HS-5 (cell line): ENCODE results near the gene KLHL42.
A peak's percentile ranks its signal among the peaks of the same experiment; 100 is the strongest.
"Not testable (repeated sequence)": the region's sequence is repeated elsewhere in the genome, so short reads cannot be mapped to it uniquely, and the experiment has no call there.

Source experiments
- DNase-seq: peaks from one replicate; pipeline ENCODE4 v3.0.0-alpha.2; 2012; ENCODE audit warnings: low read depth

KLHL42 gene

GRCh38 chr12:27817766-27818165 lies 37.7 kb downstream of the KLHL42 start:
- DNase-seq = no peak

- DNase-seq = no peak
Observed at GRCh38 chr12:27818401-27818918, 38.4 kb downstream of the KLHL42 start.

- no peak for DNase-seq
Observed at GRCh38 chr12:27820564-27820963, 40.5 kb downstream of the KLHL42 start.

GRCh38 chr12:27821259-27821973 lies 41.4 kb downstream of the KLHL42 start:
- peak; percentile 78 for DNase-seq

GRCh38 chr12:27822076-27822712 lies 42.2 kb downstream of the KLHL42 start:
- peak; percentile 88 for DNase-seq

GRCh38 chr12:27823038-27823437 lies 43.0 kb downstream of the KLHL42 start:
- DNase-seq = no peak

- no peak for DNase-seq
Observed at GRCh38 chr12:27824126-27824842, 44.3 kb downstream of the KLHL42 start.

GRCh38 chr12:27826076-27826475 lies 46.0 kb downstream of the KLHL42 start:
- DNase-seq = no peak

GRCh38 chr12:27828196-27828595 lies 48.2 kb downstream of the KLHL42 start:
- peak; percentile 29 for DNase-seq

GRCh38 chr12:27838543-27839185 lies 58.6 kb downstream of the KLHL42 start:
- no peak for DNase-seq

GRCh38 chr12:27840229-27840999 lies 60.4 kb downstream of the KLHL42 start:
- DNase-seq = no peak

GRCh38 chr12:27841392-27841882 lies 61.4 kb downstream of the KLHL42 start:
- DNase-seq = no peak

- no peak for DNase-seq
Observed at GRCh38 chr12:27843714-27844245, 63.7 kb downstream of the KLHL42 start.

- no peak for DNase-seq
Observed at GRCh38 chr12:27844366-27845090, 64.5 kb downstream of the KLHL42 start.

- no peak for DNase-seq
Observed at GRCh38 chr12:27845187-27845586, 65.2 kb downstream of the KLHL42 start.

- not testable (repeated sequence) for DNase-seq
Observed at GRCh38 chr12:27845706-27846105, 65.7 kb downstream of the KLHL42 start.

GRCh38 chr12:27847293-27847692 lies 67.3 kb downstream of the KLHL42 start:
- DNase-seq = not testable (repeated sequence)

- DNase-seq = no peak
Observed at GRCh38 chr12:27851311-27851710, 71.3 kb downstream of the KLHL42 start.

GRCh38 chr12:27852117-27852516 lies 72.1 kb downstream of the KLHL42 start:
- no peak for DNase-seq
